Measurements from ENCODE around the gene CCNE1.

CCNE1 gene

DNA sequence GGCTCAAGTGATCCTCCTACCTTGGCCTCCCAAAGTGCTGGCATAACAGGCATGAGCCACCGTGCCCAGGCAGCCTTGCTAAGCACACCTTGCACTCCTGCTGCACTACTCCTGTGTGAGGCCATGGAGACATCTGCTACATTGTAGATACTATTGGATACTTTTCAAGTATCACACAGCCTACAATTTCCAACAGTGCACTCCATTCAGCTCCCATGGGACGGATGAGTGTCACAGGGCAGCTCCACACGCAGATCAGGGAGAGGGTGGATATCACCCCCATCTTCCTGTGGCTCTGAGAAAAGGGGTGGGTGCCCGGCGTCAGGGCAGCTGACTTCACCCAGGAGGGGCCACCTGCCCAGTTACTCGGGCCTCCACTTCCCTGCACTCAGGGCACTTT, 39.1 kb upstream of the CCNE1 start:
- Histone ChIP-seq H3K4me1 (ENCODE audit: insufficient read depth, low read length) (no peaks in the 10 kb centered on the region), H3K9ac (ENCODE audit: low read depth, low read length) (no peak overlapping the region), H3K36me3 (ENCODE audit: insufficient read depth, low read length) (no peaks in the 10 kb centered on the region), H4K20me1 (ENCODE audit: insufficient read depth, low read length) (0 out of 2 replicates have a peak, but pooled peaks cover 3% of the 10 kb centered on the region), H3K79me2 (ENCODE audit: insufficient read depth, low read length) (no peaks in the 10 kb centered on the region), H3K27ac (ENCODE audit: low read length) (no peak overlapping the region), H3K27me3 (ENCODE audit: insufficient read depth, low read length, poor library complexity) (no peaks in the 10 kb centered on the region), H2AFZ (ENCODE audit: low read depth, low read length) (no peak overlapping the region), H3K9me3 (ENCODE audit: insufficient read depth, low read length, severe bottlenecking) (no peaks in the 10 kb centered on the region), H3K4me3 (ENCODE audit: low read depth in 1 of 2, low read length in 2 of 2) (no peak overlapping the region), H3K4me2 (ENCODE audit: insufficient read depth, low read length) (no peak overlapping the region)
- ATAC-seq (ENCODE audit: insufficient read depth, low read depth) (no peak), DNase-seq (no peak)
- TF ChIP-seq CTCF (IDR thresholded peaks at IDR 0.05; ENCODE audit: borderline replicate concordance, extremely low read depth, low read length, poor library complexity, severe bottlenecking): no peak
- TF ChIP-seq EZH2 (IDR thresholded peaks at IDR 0.05; ENCODE audit: borderline replicate concordance, low read depth, low read length, severe bottlenecking): no peak

DNA sequence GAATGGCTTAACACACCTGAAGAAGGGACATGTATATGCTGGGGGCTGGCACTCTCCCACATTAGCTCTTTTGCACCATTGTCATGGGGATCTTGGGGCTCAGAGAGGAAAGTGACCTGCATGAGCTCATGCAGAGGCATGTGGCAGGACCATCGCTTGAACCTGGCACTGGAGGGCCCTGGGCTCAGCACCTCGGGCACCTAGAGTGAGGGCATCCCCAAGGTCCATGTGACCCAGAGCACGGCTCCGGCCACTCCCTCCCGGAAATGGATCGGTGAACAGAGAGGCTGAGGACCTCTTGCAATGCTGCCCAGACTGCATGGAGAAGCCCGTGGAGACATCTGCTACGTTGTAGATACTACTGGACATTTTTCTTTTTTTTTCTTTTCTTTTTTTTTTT, 38.6 kb upstream of the CCNE1 start:
- Histone ChIP-seq H3K4me3 (ENCODE audit: low read depth in 1 of 2, low read length in 2 of 2) (no peak overlapping the region), H3K9ac (ENCODE audit: low read depth, low read length) (no peak overlapping the region), H3K4me2 (ENCODE audit: insufficient read depth, low read length) (no peak overlapping the region), H2AFZ (ENCODE audit: low read depth, low read length) (no peak overlapping the region), H3K4me1 (ENCODE audit: insufficient read depth, low read length) (no peaks in the 10 kb centered on the region), H4K20me1 (ENCODE audit: insufficient read depth, low read length) (0 out of 2 replicates have a peak, but pooled peaks cover 3% of the 10 kb centered on the region), H3K9me3 (ENCODE audit: insufficient read depth, low read length, severe bottlenecking) (no peaks in the 10 kb centered on the region), H3K79me2 (ENCODE audit: insufficient read depth, low read length) (no peaks in the 10 kb centered on the region), H3K27me3 (ENCODE audit: insufficient read depth, low read length, poor library complexity) (no peaks in the 10 kb centered on the region), H3K36me3 (ENCODE audit: insufficient read depth, low read length) (no peaks in the 10 kb centered on the region), H3K27ac (ENCODE audit: low read length) (no peak overlapping the region)
- TF ChIP-seq CTCF (IDR thresholded peaks at IDR 0.05; ENCODE audit: borderline replicate concordance, extremely low read depth, low read length, poor library complexity, severe bottlenecking): no peak
- TF ChIP-seq EZH2 (IDR thresholded peaks at IDR 0.05; ENCODE audit: borderline replicate concordance, low read depth, low read length, severe bottlenecking): no peak
- DNase-seq (no peak), ATAC-seq (ENCODE audit: insufficient read depth, low read depth) (no peak)

GRCh38 chr19:29774126-29774525, 37.7 kb upstream of the CCNE1 start:
- Histone ChIP-seq H3K4me3 (ENCODE audit: low read depth in 1 of 2, low read length in 2 of 2) (no peak overlapping the region), H3K4me1 (ENCODE audit: insufficient read depth, low read length) (no peaks in the 10 kb centered on the region), H4K20me1 (ENCODE audit: insufficient read depth, low read length) (no peaks in the 10 kb centered on the region), H3K27me3 (ENCODE audit: insufficient read depth, low read length, poor library complexity) (no peaks in the 10 kb centered on the region), H2AFZ (ENCODE audit: low read depth, low read length) (no peak overlapping the region), H3K27ac (ENCODE audit: low read length) (no peak overlapping the region), H3K36me3 (ENCODE audit: insufficient read depth, low read length) (no peaks in the 10 kb centered on the region), H3K4me2 (ENCODE audit: insufficient read depth, low read length) (no peak overlapping the region), H3K9me3 (ENCODE audit: insufficient read depth, low read length, severe bottlenecking) (no peaks in the 10 kb centered on the region), H3K79me2 (ENCODE audit: insufficient read depth, low read length) (no peaks in the 10 kb centered on the region), H3K9ac (ENCODE audit: low read depth, low read length) (no peak overlapping the region)
- ATAC-seq (ENCODE audit: insufficient read depth, low read depth): no peak
- TF ChIP-seq EZH2 (IDR thresholded peaks at IDR 0.05; ENCODE audit: borderline replicate concordance, low read depth, low read length, severe bottlenecking): no peak
- TF ChIP-seq CTCF (IDR thresholded peaks at IDR 0.05; ENCODE audit: borderline replicate concordance, extremely low read depth, low read length, poor library complexity, severe bottlenecking): no peak
- no peak for DNase-seq

DNA sequence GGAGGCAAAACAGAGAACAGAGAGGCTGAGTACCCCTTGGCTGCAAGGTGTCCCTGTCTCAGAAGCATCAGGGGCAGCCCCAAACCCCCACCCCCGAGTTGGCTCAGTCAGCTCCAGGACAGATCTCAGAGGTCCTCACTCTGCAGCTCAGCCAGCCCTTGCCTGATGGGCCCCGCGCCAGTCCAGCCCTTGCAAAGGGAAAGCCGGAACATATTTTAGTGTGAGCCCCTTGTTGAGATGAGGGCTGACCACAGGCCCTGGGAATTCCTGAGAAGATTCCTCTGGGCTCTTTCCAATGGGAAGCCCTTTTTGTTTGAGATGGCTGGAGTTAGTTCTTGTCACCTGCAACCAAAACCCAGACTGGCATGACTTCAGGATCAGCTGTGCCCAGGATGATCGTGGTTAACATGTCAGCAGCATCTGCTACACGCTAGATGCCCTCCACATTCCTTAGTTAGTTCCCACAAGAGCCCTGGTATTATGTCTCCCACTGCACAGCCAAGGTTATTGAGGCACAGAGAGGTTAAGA, 33.9 kb upstream of the CCNE1 start:
- Histone ChIP-seq H3K4me1 (ENCODE audit: insufficient read depth, low read length) (no peaks in the 10 kb centered on the region), H3K36me3 (ENCODE audit: insufficient read depth, low read length) (no peaks in the 10 kb centered on the region), H3K4me3 (ENCODE audit: low read depth in 1 of 2, low read length in 2 of 2) (no peak overlapping the region), H3K4me2 (ENCODE audit: insufficient read depth, low read length) (no peak overlapping the region), H3K9me3 (ENCODE audit: insufficient read depth, low read length, severe bottlenecking) (no peaks in the 10 kb centered on the region), H2AFZ (ENCODE audit: low read depth, low read length) (no peak overlapping the region), H3K9ac (ENCODE audit: low read depth, low read length) (no peak overlapping the region), H4K20me1 (ENCODE audit: insufficient read depth, low read length) (no peaks in the 10 kb centered on the region), H3K27ac (ENCODE audit: low read length) (no peak overlapping the region), H3K27me3 (ENCODE audit: insufficient read depth, low read length, poor library complexity) (peaks cover 5% of the 10 kb centered on the region), H3K79me2 (ENCODE audit: insufficient read depth, low read length) (no peaks in the 10 kb centered on the region)
- no peak for TF ChIP-seq EZH2 (IDR thresholded peaks at IDR 0.05; ENCODE audit: borderline replicate concordance, low read depth, low read length, severe bottlenecking)
- no peak for TF ChIP-seq CTCF (IDR thresholded peaks at IDR 0.05; ENCODE audit: borderline replicate concordance, extremely low read depth, low read length, poor library complexity, severe bottlenecking)
- no peak for ATAC-seq (ENCODE audit: insufficient read depth, low read depth)
- no peak for DNase-seq

Measured in DND-41 (cell line).